Chondrocyte (in vitro differentiated cells): ENCODE results near the gene SMIM10L1. TPM values are rescaled to one million over a fixed set of nuclear protein-coding genes. Genes with fewer than 3 reads are reported as not detected.
A peak's percentile ranks its signal among the peaks of the same experiment; 100 is the strongest.

Source experiments
- DNase-seq: peaks from one replicate; pipeline ENCODE4 v3.0.0; 2021; ENCODE audit warnings: mixed read lengths, low spot score
- H3K27ac Mint-ChIP-seq: one replicate; pipeline ENCODE4 v1.8.0; 2021; ENCODE audit warnings: mild to moderate bottlenecking, moderate library complexity, mixed read lengths; ENCODE audit not compliant: unreplicated experiment
- H3K27me3 Mint-ChIP-seq: 2 replicates; pipeline ENCODE4 v1.8.0; 2021; ENCODE audit warnings: low read depth, mixed read lengths
- H3K36me3 Mint-ChIP-seq: 2 replicates; pipeline ENCODE4 v1.8.0; 2021; ENCODE audit warnings: low read depth, mixed read lengths
- H3K4me1 Mint-ChIP-seq: 2 replicates; pipeline ENCODE4 v1.8.0; 2021; ENCODE audit warnings: low read depth, mild to moderate bottlenecking, mixed read lengths
- H3K4me3 Mint-ChIP-seq: one replicate; pipeline ENCODE4 v1.8.0; 2021; ENCODE audit warnings: mild to moderate bottlenecking, moderate library complexity, mixed read lengths; ENCODE audit not compliant: unreplicated experiment
- H3K9me3 Mint-ChIP-seq: 2 replicates; pipeline ENCODE4 v1.8.0; 2021; ENCODE audit warnings: low read depth, mixed read lengths
- long read RNA-seq: library from polyadenylated mRNA; stranded (forward); transcript quantifications from one replicate; pipeline ENCODE4 v2.0.0, GENCODE V29; 2021
- total RNA-seq: library from RNA; stranded (reverse); gene quantifications from 3 replicates; pipeline ENCODE4 v1.2.1, GENCODE V29; 2021
- TF ChIP-seq, protein P1 (sequence below): fragments of 200-600 bp; sonication (generic); IDR thresholded peaks from 2 replicates; pipeline ENCODE4 v1.5.0; 2021; ENCODE audit warnings: antibody characterized with exemption, mild to moderate bottlenecking, moderate library complexity

SMIM10L1 gene
- 11.8 to 15.8 TPM (median 12.2 TPM) in 3 replicates for total RNA-seq
- long read RNA-seq, full-length matches to known transcripts = 66 of 66 reads
- long read RNA-seq, partial matches to known transcripts = 0 of 66 reads
- long read RNA-seq, other reads (novel, unspliced or antisense) = 0 of 66 reads

- TF ChIP-seq, protein P1, sequence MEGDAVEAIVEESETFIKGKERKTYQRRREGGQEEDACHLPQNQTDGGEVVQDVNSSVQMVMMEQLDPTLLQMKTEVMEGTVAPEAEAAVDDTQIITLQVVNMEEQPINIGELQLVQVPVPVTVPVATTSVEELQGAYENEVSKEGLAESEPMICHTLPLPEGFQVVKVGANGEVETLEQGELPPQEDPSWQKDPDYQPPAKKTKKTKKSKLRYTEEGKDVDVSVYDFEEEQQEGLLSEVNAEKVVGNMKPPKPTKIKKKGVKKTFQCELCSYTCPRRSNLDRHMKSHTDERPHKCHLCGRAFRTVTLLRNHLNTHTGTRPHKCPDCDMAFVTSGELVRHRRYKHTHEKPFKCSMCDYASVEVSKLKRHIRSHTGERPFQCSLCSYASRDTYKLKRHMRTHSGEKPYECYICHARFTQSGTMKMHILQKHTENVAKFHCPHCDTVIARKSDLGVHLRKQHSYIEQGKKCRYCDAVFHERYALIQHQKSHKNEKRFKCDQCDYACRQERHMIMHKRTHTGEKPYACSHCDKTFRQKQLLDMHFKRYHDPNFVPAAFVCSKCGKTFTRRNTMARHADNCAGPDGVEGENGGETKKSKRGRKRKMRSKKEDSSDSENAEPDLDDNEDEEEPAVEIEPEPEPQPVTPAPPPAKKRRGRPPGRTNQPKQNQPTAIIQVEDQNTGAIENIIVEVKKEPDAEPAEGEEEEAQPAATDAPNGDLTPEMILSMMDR = peak; percentile 46
- no peaks in the 10 kb centered on the region for H3K9me3 Mint-ChIP-seq
- H3K27me3 Mint-ChIP-seq = no peaks in the 10 kb centered on the region
- peak within 1 kb of the TSS; percentile 97 for H3K4me3 Mint-ChIP-seq
- H3K27ac Mint-ChIP-seq = peak within 1 kb of the TSS; percentile 100
- H3K4me1 Mint-ChIP-seq = peaks cover 59% of the 10 kb centered on the region
- H3K36me3 Mint-ChIP-seq = peaks cover 4% of the 10 kb centered on the region
- DNase-seq = peak; percentile 97
Observed at GRCh38 chr12:11171145-11171968, at the start of gene SMIM10L1. Gene SMIM10L1, plus strand, starts transcription at chr12:11171194. Its CDS starts 163 bp downstream, at chr12:11171357.

DNA sequence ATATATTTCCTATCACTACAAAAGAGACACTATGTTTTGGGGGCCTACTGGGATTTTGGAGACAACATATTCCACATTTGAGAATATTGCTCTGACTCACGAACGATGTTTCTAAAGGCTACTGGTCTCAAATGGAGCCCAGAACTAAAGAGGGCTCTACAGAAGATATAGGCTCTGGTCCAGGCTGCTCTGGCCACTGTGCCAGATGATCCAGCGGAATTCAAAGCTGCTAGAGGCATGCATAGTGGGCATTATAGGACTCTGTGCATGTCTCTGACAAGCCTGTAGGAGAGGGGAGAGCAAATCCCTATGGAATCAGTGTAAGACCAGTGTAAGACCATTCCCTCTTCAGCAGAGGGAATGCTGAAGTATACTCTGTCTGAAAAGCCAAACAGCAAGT lies 40.6 kb upstream of the SMIM10L1 start:
- TF ChIP-seq, protein P1 = no peak
- Mint-ChIP-seq H3K4me3 (no peak overlapping the region), H3K27ac (no peak overlapping the region)

GRCh38 chr12:11130999-11131398 lies 40.0 kb upstream of the SMIM10L1 start:
- no peak overlapping the region for H3K27ac Mint-ChIP-seq
- H3K4me3 Mint-ChIP-seq = no peak overlapping the region
- H3K36me3 Mint-ChIP-seq = peaks cover 1% of the 10 kb centered on the region
- TF ChIP-seq, protein P1 = no peak
- H3K4me1 Mint-ChIP-seq = peaks cover 4% of the 10 kb centered on the region
- DNase-seq = no peak
- no peaks in the 10 kb centered on the region for H3K27me3 Mint-ChIP-seq
- peaks cover 3% of the 10 kb centered on the region for H3K9me3 Mint-ChIP-seq

More for the DNA sequence above, 40.6 kb upstream of the SMIM10L1 start:
- H3K27me3 Mint-ChIP-seq = no peaks in the 10 kb centered on the region
- DNase-seq = no peak
- peaks cover 1% of the 10 kb centered on the region for H3K36me3 Mint-ChIP-seq
- peaks cover 3% of the 10 kb centered on the region for H3K9me3 Mint-ChIP-seq
- H3K4me1 Mint-ChIP-seq = peaks cover 4% of the 10 kb centered on the region

DNA sequence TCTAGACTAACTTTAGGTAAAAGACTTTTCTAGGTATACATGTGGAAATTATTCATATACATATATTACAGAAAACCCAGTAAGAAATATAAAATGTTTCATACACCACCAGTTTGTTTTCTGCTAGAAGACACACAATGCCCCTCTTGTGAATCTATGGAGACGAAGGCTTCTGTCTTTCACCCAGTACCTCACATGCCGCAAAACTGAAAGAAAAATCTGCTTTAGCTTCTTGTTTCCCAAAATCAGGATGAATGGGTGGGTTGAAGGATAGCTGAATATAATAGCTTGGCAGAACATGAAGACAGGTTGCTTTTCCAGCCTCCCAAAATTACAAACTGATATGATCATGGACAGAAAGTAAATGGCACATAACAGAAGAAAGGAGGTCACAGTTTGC lies 37.8 kb upstream of the SMIM10L1 start:
- Mint-ChIP-seq H3K27ac (no peak overlapping the region), H3K36me3 (peaks cover 1% of the 10 kb centered on the region), H3K27me3 (no peaks in the 10 kb centered on the region), H3K4me1 (peaks cover 4% of the 10 kb centered on the region), H3K4me3 (no peak overlapping the region), H3K9me3 (no peaks in the 10 kb centered on the region)
- TF ChIP-seq, protein P1 = no peak
- DNase-seq = no peak

- peaks cover 4% of the 10 kb centered on the region for H3K4me1 Mint-ChIP-seq
- no peak overlapping the region for H3K4me3 Mint-ChIP-seq
- no peak for DNase-seq
Observed at GRCh38 chr12:11133816-11134215, 37.2 kb upstream of the SMIM10L1 start.

More at GRCh38 chr12:11133816-11134215, 37.2 kb upstream of the SMIM10L1 start:
- Mint-ChIP-seq H3K27ac (no peak overlapping the region), H3K9me3 (no peaks in the 10 kb centered on the region), H3K36me3 (peaks cover 1% of the 10 kb centered on the region), H3K27me3 (no peaks in the 10 kb centered on the region)
- TF ChIP-seq, protein P1 = no peak
